ENCODE data around the gene ZNF710. TPM values are rescaled to one million over a fixed set of nuclear protein-coding genes. Genes with fewer than 3 reads are reported as not detected.
A peak's percentile ranks its signal among the peaks of the same experiment; 100 is the strongest.

Gene ZNF710
- total and polyA plus RNA-seq, 9 of the 15 experiments (the other 6 are each of a cell fraction or from before 2014, with no cell fraction given) = 0.56 to 14.2 (median 5.2) TPM

DNA sequence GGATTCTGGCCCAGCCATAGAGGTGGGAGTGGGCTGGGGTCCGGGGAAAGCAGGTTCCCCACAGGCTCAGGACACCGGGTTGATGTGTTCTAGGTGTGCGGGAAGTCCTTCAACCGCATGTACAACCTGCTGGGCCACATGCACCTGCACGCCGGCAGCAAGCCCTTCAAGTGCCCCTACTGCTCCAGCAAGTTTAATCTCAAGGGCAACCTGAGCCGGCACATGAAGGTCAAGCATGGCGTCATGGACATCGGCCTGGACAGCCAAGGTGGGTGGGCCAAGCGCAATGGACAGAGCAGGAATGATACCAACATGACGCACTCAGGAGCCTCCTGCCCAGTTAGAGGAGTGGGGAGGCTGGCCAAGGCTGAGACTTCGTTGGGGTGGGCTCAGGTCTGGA, 72.9 kb downstream of the ZNF710 start:
- ChIA-PET CTCF (ENCODE audit: low intra/inter-chr PET ratio) (no interaction called here), POLR2A (interaction anchor here (0.6 to 1.0 kb wide), 2 partner anchors 20 to 321 kb away, joined by 3 to 5 read pairs; no protein-coding TSS in a partner anchor)
- peaks cover 2% of the 10 kb centered on the region; the same call in 2 of the 3 replicates for H3K36me3 ChIP-seq (ENCODE audit: control insufficient read depth, insufficient read depth, low read length)
- no peaks in the 10 kb centered on the region for H3K79me2 ChIP-seq (ENCODE audit: control insufficient read depth, insufficient read depth, low read length)
- intact Hi-C loops (cut with micrococcal nuclease) (loop anchor here (5.0 kb wide), 1 partner anchor 332 kb away; no protein-coding TSS in a partner anchor), in situ Hi-C loops (cut with MboI) (loop anchor here (10.0 kb wide), 1 partner anchor 339 kb away; no protein-coding TSS in a partner anchor)
- no peak for DNase-seq (ENCODE audit: extremely low read depth in 1 of 4, low spot score in 3 of 4)
- no peaks in the 10 kb centered on the region for H4K20me1 ChIP-seq (replicated peaks; ENCODE audit: control insufficient read depth, insufficient read depth, low read length)
- no peaks in the 10 kb centered on the region for H3K9me3 ChIP-seq (replicated peaks; ENCODE audit: control insufficient read depth, insufficient read depth, low read depth, low read length)
- TF ChIP-seq ZKSCAN8 (CRISPR knock-in tag; IDR thresholded peaks at IDR 0.05) (no peak), KLF6 (CRISPR knock-in tag; IDR thresholded peaks at IDR 0.05; ENCODE audit: borderline replicate concordance) (no peak), TGIF2 (CRISPR knock-in tag; IDR thresholded peaks at IDR 0.05) (no peak), XRCC4 (IDR thresholded peaks at IDR 0.05; ENCODE audit: extremely low read depth, insufficient read depth, insufficient read length) (no peak), MCM2 (IDR thresholded peaks at IDR 0.05; ENCODE audit: low read depth) (no peak), THRAP3 (IDR thresholded peaks at IDR 0.05; ENCODE audit: borderline replicate concordance) (no peak), BCLAF1 (IDR thresholded peaks at IDR 0.05; ENCODE audit: borderline replicate concordance in 1 of 2, control insufficient read depth in 1 of 2, low read depth in 2 of 2, low read length in 1 of 2) (no peak), ZNF445 (CRISPR knock-in tag; IDR thresholded peaks at IDR 0.05; ENCODE audit: low read depth) (no peak), MAFF (IDR thresholded peaks at IDR 0.05; ENCODE audit: low read length) (no peak), CBX5 (IDR thresholded peaks at IDR 0.05; ENCODE audit: borderline replicate concordance, low read depth) (no peak), RCOR1 (IDR thresholded peaks at IDR 0.05; ENCODE audit: borderline replicate concordance in 1 of 2, low read depth in 2 of 2, low read length in 2 of 2) (no peak), ZNF165 (CRISPR knock-in tag; IDR thresholded peaks at IDR 0.05; ENCODE audit: borderline replicate concordance) (no peak), KDM5B (IDR thresholded peaks at IDR 0.05; ENCODE audit: insufficient replicate concordance, low read depth, low read length) (no peak), TBP (optimal IDR thresholded peaks at IDR 0.05; ENCODE audit: low read depth, low read length) (no peak), L3MBTL2 (IDR thresholded peaks at IDR 0.05) (no peak), CAMTA2 (CRISPR knock-in tag; conservative IDR thresholded peaks at IDR 0.05) (no peak), MECOM (CRISPR knock-in tag; IDR thresholded peaks at IDR 0.05) (no peak)
- H3K27me3 ChIP-seq (ENCODE audit: control insufficient read depth in 2 of 2, insufficient read depth in 2 of 2, low read length in 2 of 2) = no peaks in the 10 kb centered on the region
- no peak overlapping the region for H2AFZ ChIP-seq (ENCODE audit: low read depth, low read length)
- no peak overlapping the region for H3K27ac ChIP-seq (ENCODE audit: extremely low read depth, low read depth, low read length)
- no peak overlapping the region for H3K4me3 ChIP-seq
- H3K9ac ChIP-seq (ENCODE audit: insufficient read depth in 1 of 2, low read depth in 2 of 2, low read length in 2 of 2) = peak overlapping the region in 1 of 2 experiments; percentile 69; a peak in 1 of 4 replicates
- H3K4me2 ChIP-seq (ENCODE audit: insufficient read depth, low read length) = no peak overlapping the region
- ATAC-seq = no peak
- H3K9me1 ChIP-seq (ENCODE audit: control insufficient read depth, insufficient read depth, low read length) = no peaks in the 10 kb centered on the region
- H3K4me1 ChIP-seq (replicated peaks in 1 of 2; ENCODE audit: control insufficient read depth in 2 of 2, insufficient read depth in 2 of 2, low read length in 2 of 2) = peaks cover 0 to 10% of the 10 kb centered on the region in 2 experiments; a peak in 1 of 5 replicates
- no peak for FAIRE-seq
- no TSS peak for BruUV-seq (replicated peaks)
- 88% methylated on average over 10 of the region's 12 CpGs for WGBS (ENCODE audit: insufficient coverage, low coverage, missing lambda C conversion rate)

Measured in K562 (cell line).